PC-9 (cell line): Measurements from ENCODE around the gene TSHZ3.

Experiments
- CTCF ChIP-seq: fragments of 200-600 bp; sonication (generic); conservative IDR thresholded peaks from 2 replicates; pipeline ENCODE4 v1.6.1; 2017; ENCODE audit warnings: mixed run types, antibody characterized with exemption, mild to moderate bottlenecking, moderate library complexity
- EZH2 ChIP-seq: fragments of 200-600 bp; sonication (generic); IDR thresholded peaks from 2 replicates; pipeline ENCODE4 v1.8.0; 2017; ENCODE audit warnings: antibody characterized with exemption, low read depth

GRCh38 chr19:31264041-31264778, 85.0 kb downstream of the TSHZ3 start:
- TF ChIP-seq CTCF (no peak), EZH2 (no peak)
